Measurements from ENCODE around the gene WDPCP.
"Not testable (repeated sequence)": the region's sequence is repeated elsewhere in the genome, so short reads cannot be mapped to it uniquely, and the experiment has no call there.

The WDPCP gene

GRCh38 chr2:63588385-63589147, at the start of gene WDPCP, which contains the start of gene MDH1:
WDPCP (minus strand) TSS chr2:63588477; CDS start chr2:63588271, 206 bp downstream.
MDH1 (plus strand) TSS chr2:63588963; CDS start chr2:63589044, 81 bp downstream.
- peak; percentile 96 for DNase-seq

- DNase-seq, result no peak
Measured at GRCh38 chr2:63632382-63632781, 44.1 kb upstream of the WDPCP start.

- no peak for DNase-seq
Measured at GRCh38 chr2:63631501-63631900, 43.2 kb upstream of the WDPCP start.

GRCh38 chr2:63628403-63628942, 40.2 kb upstream of the WDPCP start:
- DNase-seq, result no peak

GRCh38 chr2:63627866-63628265, 39.6 kb upstream of the WDPCP start:
- DNase-seq, result no peak

- not testable (repeated sequence) for DNase-seq
Measured at GRCh38 chr2:63623763-63624162, 35.5 kb upstream of the WDPCP start.

GRCh38 chr2:63622751-63623150, 34.5 kb upstream of the WDPCP start:
- DNase-seq, result no peak

- DNase-seq, result no peak
Measured at GRCh38 chr2:63619328-63619727, 31.1 kb upstream of the WDPCP start.

- DNase-seq, result no peak
Measured at GRCh38 chr2:63617366-63617765, 29.1 kb upstream of the WDPCP start.

- DNase-seq, result no peak
Measured at GRCh38 chr2:63614983-63615945, 27.0 kb upstream of the WDPCP start.

- DNase-seq, result no peak
Measured at GRCh38 chr2:63614448-63614968, 26.2 kb upstream of the WDPCP start.

GRCh38 chr2:63613391-63613901, 25.2 kb upstream of the WDPCP start:
- no peak for DNase-seq

- no peak for DNase-seq
Measured at GRCh38 chr2:63610525-63610924, 22.2 kb upstream of the WDPCP start.

- DNase-seq, result not testable (repeated sequence)
Measured at GRCh38 chr2:63608865-63609264, 20.6 kb upstream of the WDPCP start.

- DNase-seq, result no peak
Measured at GRCh38 chr2:63604666-63605065, 16.4 kb upstream of the WDPCP start.

GRCh38 chr2:63600881-63601460, 12.7 kb upstream of the WDPCP start:
- DNase-seq, result no peak

- no peak for DNase-seq
Measured at GRCh38 chr2:63598981-63599380, 10.7 kb upstream of the WDPCP start.

GRCh38 chr2:63596401-63596883, 8.2 kb upstream of the WDPCP start:
- DNase-seq, result no peak

GRCh38 chr2:63594660-63595059, 6.4 kb upstream of the WDPCP start:
- DNase-seq, result no peak

GRCh38 chr2:63591566-63592175, 3.4 kb upstream of the WDPCP start:
- DNase-seq, result no peak

- DNase-seq, result no peak
Measured at GRCh38 chr2:63590626-63591408, 2.5 kb upstream of the WDPCP start.

Data from NCI-H1092 (cell line).